ENCODE data around the gene PCID2.
"Not testable (repeated sequence)": the region's sequence is repeated elsewhere in the genome, so short reads cannot be mapped to it uniquely, and the experiment has no call there.

The PCID2 gene

GRCh38 chr13:113208421-113209335 is at the start of gene PCID2:
TSS of gene PCID2 (minus strand) at chr13:113208669. CDS start at chr13:113208634, 35 bp downstream.
- DNase-seq, result peak; percentile 89 to 91

GRCh38 chr13:113257908-113258307 is 49.4 kb upstream of the PCID2 start:
- DNase-seq, result not testable (repeated sequence)

- DNase-seq, result no peak
These were observed 44.1 kb upstream of the PCID2 start for GRCh38 chr13:113252516-113253095.

GRCh38 chr13:113245849-113246796 is 37.7 kb upstream of the PCID2 start:
- DNase-seq, result no peak

GRCh38 chr13:113243847-113244246 is 35.4 kb upstream of the PCID2 start:
- DNase-seq, result no peak

- not testable (repeated sequence) for DNase-seq
These were observed 33.2 kb upstream of the PCID2 start for GRCh38 chr13:113241623-113242022.

- DNase-seq, result no peak
These were observed 31.5 kb upstream of the PCID2 start for GRCh38 chr13:113239986-113240385.

- DNase-seq, result no peak
These were observed 30.9 kb upstream of the PCID2 start for GRCh38 chr13:113239357-113239756.

- no peak for DNase-seq
These were observed 30.1 kb upstream of the PCID2 start for GRCh38 chr13:113238536-113238935.

- no peak for DNase-seq
These were observed 24.6 kb upstream of the PCID2 start for GRCh38 chr13:113233101-113233500.

GRCh38 chr13:113232208-113233003 is 23.9 kb upstream of the PCID2 start:
- no peak for DNase-seq

- no peak for DNase-seq
These were observed 23.1 kb upstream of the PCID2 start for GRCh38 chr13:113231306-113232207.

GRCh38 chr13:113229791-113230190 is 21.3 kb upstream of the PCID2 start:
- no peak for DNase-seq

- no peak for DNase-seq
These were observed 20.7 kb upstream of the PCID2 start for GRCh38 chr13:113229161-113229560.

GRCh38 chr13:113226873-113227450 is 18.5 kb upstream of the PCID2 start:
- no peak for DNase-seq

- DNase-seq, result no peak
These were observed 17.0 kb upstream of the PCID2 start for GRCh38 chr13:113225515-113225914.

- DNase-seq, result no peak
These were observed 16.0 kb upstream of the PCID2 start for GRCh38 chr13:113224486-113224885.

GRCh38 chr13:113223070-113223469 is 14.6 kb upstream of the PCID2 start:
- no peak for DNase-seq

GRCh38 chr13:113220877-113221276 is 12.4 kb upstream of the PCID2 start:
- DNase-seq, result no peak

GRCh38 chr13:113220141-113220598 is 11.7 kb upstream of the PCID2 start:
- DNase-seq, result no peak

Measured in stimulated activated CD4-positive, alpha-beta T cell treated with anti-CD3 and anti-CD28 coated beads, Interleukin-2, amount 100 ng/mL, for 48 hours (primary cell).